T-helper 2 cell (primary cell): ENCODE data around the gene C7orf33.
A peak's percentile ranks its signal among the peaks of the same experiment; 100 is the strongest.
"Not testable (repeated sequence)": the region's sequence is repeated elsewhere in the genome, so short reads cannot be mapped to it uniquely, and the experiment has no call there.

Experiments used
- DNase-seq, 5 experiments: peaks; one replicate each; pipeline versions ENCODE4 v3.0.0 to v3.0.0-alpha.2; 2012 to 2022
- total RNA-seq, 2 donors: gene quantifications; one replicate each; lab custom pipeline; 2026; lab: John Stamatoyannopoulos, UW

Gene C7orf33
- total RNA-seq: 0 reads per million in 2 donors

DNA sequence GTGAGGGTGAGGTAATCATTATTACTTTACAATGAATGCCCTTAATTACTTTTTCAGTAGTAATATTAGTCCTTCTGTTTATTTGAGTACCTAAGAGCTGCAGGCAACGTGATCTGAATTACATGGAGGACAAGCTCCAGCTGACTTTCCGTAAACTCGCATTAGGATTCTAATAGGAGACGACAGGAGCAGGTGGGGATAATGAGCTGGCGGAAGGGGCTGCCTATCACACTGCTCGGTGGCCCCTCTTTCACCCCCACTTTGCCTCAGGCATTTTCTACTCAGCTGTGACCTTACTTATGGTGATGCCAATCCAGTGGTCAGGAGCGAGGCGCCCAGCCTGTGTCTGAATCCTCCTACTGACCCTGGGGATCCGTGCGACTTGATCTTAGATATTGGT, at the start of gene C7orf33:
Gene C7orf33 (plus strand): TSS at position 296 of the 400 bp plus-strand sequence. CDS start 160 bp downstream, outside the sequence.
- no peak for DNase-seq

DNA sequence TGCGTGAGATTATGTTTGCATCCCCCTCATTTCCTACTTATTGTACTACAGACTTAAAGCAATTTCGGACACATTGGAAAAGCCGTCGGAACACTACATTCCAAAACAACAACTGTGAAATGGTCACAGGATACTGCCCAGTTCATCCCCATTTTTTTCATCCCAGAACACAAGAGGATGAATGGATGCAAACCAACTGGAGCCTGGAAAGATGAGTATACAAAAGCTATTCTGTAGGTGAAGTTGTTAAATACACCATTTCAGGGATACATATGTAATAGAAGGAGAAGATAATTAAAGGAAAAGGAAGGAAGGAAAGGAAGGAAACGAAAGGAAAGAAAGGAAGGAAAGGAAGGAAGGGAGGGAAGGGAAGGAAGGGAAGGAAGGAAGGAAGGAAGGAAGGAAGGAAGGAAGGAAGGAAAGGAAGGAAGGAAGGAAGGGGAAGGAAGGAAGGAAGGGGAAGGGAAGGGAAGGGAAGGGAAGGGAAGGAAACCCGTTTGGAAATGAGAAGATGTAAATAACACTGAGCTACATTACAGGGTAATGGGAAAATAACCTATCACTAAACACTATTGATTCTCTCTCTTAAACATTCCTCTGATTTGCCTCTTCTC, 48.6 kb upstream of the C7orf33 start:
- no peak for DNase-seq

GRCh38 chr7:148543302-148543701, 47.3 kb upstream of the C7orf33 start:
- DNase-seq: no peak

- DNase-seq: no peak
Measured at GRCh38 chr7:148545172-148545571, 45.4 kb upstream of the C7orf33 start.

DNA sequence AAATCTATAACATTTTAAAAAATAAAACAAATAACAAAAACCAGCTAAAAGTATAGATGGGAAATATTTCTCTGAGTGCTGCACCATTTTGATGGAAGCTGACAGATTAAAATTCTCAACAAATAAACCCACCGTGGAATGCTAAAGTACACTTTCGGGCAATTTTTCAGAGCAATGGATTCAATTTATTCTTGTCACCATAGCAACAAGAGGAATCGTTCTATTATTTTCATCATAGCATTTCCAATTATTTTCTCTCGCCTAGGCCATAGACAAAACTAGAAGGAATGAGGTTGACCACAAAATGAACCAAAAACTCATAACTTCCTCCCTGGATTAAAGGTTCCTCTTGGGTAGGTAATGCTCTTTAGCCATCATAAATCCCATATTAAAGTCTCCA, 44.6 kb upstream of the C7orf33 start:
- no peak for DNase-seq

DNA sequence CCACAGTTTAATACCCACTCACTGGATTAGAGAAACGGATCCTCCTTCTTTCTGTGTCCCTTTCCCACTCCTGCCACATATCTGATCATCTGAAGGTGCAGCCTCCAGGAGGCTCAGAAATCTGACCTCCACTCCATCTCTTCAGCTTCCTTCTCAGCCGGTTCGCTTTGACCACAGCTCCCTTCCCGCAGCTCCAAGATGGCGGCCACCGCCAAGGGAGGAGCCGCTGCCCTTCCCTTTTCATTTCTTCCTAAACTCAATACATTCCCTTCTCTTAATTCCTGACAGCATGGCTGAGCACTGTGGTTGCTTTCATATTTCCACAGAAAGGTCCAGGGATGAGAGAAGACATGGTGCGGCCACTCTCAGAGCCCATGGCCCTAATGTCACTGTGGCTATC, 43.7 kb upstream of the C7orf33 start:
- DNase-seq: no peak

DNA sequence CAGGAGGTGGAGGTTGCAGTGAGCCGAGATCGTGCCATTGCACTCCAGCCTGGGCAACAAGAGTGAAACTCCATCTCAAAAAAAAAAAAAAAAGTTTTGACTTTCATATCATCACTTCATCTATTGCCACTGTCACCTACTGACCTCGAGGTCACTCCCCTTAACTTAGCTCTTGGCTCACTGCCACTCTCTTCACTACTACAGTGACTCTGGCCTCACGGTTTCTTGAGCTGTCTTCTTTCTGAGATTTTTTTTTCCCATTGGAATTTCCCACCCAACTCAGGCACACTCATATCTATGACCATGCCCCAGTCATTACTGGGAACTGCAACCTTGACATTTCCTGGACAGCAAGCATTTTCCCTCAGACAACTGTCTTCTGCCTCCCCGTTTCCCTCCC, 42.6 kb upstream of the C7orf33 start:
- DNase-seq: no peak

DNA sequence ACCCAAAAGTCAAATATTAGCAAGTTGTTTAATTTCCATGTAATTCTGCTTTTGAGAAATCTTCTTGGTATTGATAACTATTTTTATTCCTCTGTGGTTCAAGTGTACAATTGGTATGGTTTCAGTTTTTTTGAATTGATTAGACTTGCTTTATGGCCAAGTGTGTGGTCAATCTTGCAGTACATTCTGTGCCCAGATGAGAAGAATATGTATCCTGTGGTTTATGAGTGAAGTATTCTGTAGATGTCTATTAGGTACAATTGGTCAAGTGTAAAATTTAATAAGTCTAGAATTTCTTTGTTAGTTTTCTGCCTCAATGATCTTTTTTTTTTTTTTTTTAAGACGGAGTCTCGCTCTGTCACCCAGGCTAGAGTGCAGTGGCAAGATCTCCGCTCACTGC, 36.6 kb upstream of the C7orf33 start:
- DNase-seq: no peak

DNA sequence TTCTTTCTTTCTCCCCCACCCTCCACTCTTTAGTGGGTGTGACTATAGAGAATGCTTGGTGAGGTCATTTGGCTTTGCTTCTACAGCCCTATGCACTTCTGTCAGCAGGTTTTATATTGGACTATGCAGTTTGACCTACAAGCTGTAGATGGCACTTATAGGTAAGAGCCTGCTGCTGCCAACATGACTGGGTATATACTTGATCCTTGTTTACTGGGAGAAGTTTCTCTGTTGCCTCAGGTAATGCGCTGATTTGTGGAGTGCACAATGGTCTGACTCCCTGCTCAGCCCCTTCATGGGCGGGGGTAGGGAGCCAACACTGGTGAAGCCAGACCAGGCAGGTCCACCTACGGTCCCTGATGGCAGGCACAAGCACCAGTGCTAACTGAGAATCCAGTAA, 33.7 kb upstream of the C7orf33 start:
- DNase-seq: peak in 1 of 5 experiments; percentile 22

DNA sequence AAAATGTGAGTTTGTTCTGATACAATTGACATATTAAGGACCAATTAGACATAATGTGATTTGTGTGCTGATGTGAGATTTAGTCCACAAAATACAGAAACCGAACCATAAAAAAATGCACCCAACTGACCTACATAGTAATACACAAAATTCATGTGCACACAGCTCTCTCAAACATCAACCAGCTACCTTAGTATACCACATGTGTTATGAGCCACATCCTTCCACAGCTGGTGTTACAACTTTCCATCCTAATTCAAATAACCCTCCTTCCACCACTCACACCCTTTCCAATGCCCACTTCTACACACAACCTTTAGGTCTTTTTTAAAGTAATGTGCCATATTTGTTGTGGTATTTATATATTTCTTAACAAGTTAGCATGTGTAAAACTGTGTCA, 31.7 kb upstream of the C7orf33 start:
- DNase-seq: peak in 1 of 5 experiments; percentile 31

- no peak for DNase-seq
Measured at GRCh38 chr7:148561099-148561498, 29.5 kb upstream of the C7orf33 start.

DNA sequence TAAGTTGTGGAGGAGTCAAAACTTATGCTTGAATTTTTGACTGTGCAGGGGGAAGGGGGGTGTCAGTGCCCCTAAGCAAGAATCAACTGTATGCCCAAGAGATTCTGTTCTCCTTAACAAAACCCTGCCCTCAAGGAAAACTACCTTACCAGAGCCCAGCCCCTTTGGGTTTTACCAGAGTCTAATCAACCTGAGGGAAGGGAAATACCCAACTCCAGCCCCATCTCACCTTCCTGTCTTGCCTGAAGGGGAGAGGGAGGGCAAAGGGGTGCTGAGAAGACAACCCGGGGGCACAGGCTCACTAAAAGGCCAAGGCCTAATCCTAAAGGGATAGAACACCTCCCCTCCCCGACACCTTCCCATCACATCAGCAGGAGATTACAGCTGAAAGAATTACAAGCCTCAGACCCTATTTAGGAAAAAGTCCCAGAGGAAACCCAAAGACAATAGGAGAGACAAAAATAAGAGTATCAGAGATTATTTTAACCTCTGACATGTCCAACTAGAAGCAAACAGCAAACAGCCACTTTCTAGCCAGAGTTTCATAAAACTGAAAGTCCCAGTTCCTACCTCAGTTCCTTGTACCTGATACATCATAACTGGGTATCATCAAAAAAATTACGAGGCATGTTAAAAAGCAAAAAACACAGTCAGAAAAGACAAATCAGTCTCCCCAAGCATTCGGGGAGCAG, 26.8 kb upstream of the C7orf33 start:
- DNase-seq: no peak

GRCh38 chr7:148564275-148564951, 26.2 kb upstream of the C7orf33 start:
- peak in 2 of 5 experiments; percentile 16 to 83 for DNase-seq

- DNase-seq: no peak
Measured at GRCh38 chr7:148566736-148567135, 23.8 kb upstream of the C7orf33 start.

- DNase-seq: no peak
Measured at GRCh38 chr7:148567524-148567923, 23.0 kb upstream of the C7orf33 start.

DNA sequence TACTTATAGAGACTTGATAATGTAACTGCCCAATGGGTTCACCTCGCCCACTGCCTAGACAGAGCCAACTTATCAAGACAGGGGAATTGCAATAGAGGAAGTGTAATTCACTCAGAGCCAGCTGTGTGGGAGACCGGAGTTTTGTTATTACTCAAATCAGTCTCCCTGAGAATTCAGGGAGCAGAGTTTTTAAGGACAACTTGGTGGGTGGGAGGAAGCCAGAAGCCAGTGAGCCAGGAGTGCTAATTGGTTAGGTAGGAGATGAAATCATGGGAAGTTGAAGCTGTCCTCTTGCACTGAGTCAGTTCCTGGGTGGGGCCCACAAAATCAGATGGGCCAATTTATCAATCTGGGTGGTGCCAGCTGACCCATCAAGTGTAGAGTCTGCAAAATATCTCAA, 20.1 kb upstream of the C7orf33 start:
- DNase-seq: no peak

DNA sequence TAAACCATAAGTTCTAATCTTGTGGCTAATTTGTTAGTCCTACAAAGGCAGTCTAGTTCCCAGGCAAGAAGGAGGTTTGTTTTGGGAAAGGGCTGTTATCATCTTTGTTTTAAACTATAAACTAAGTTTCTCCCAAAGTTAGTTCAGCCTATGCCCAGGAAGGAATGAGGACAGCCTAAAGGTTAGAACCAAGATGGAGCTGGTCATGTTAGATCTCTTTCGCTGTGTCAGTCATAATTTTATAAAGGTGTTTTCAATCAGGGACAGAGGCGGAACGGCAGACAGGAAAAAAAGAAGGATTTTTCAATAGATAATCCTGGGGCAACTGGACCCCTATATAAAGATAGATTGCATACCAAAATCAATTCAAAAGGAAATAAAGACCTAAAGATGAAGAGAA, 19.6 kb upstream of the C7orf33 start:
- DNase-seq: not testable (repeated sequence)

DNA sequence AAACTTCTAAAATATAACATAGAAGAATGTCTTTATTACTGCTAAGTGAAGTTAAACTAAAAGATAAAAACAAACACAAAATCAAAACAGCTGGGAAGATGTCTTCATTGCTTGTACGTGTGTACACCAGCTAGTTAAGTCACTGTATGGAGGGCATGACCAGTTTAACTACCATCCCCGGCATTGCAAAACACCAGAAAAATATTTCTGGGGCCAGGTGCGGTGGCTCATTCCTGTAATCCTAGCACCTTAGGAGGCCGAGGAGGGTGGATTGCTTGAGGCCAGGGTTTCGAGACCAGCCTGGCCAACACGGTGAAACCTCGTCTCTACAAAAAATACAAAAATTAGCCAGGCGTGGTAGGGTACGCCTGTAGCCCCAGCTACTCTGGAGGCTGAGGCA, 19.2 kb upstream of the C7orf33 start:
- no peak for DNase-seq

- DNase-seq: no peak
Measured at GRCh38 chr7:148572067-148572522, 18.5 kb upstream of the C7orf33 start.

GRCh38 chr7:148573581-148573980, 17.0 kb upstream of the C7orf33 start:
- not testable (repeated sequence) for DNase-seq

GRCh38 chr7:148575640-148576411, 14.7 kb upstream of the C7orf33 start:
- peak; percentile 32 to 73 (median 53) for DNase-seq

DNA sequence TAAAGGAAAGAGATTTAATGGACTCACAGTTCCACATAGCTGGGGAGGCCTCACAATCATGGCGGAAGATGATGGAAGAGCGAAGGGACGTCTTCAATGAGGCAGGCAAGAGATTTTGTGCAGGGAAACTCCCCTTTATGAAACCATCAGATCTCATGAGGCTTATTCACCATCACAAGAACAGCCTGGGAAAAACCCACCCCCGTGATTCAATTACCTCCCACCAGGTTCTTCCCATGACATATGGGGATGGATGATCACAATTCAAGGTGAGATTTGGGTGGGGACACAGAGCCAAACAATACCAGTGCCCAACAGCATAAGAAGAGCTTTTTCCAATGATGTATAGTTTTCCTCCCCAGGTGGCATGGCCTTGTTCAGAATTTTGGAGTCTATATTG, 11.2 kb upstream of the C7orf33 start:
- no peak for DNase-seq

GRCh38 chr7:148580446-148580845, 10.1 kb upstream of the C7orf33 start:
- no peak for DNase-seq
